AG10803 (cell line): ENCODE measurements around the gene ZFHX3.
A peak's percentile ranks its signal among the peaks of the same experiment; 100 is the strongest.

ENCODE experiments used
- DNase-seq: peaks from one replicate; pipeline ENCODE4 v3.0.0; 2010; ENCODE audit warnings: low read depth
- H3K4me3 ChIP-seq: 2 replicates; pipeline ENCODE4 v1.5.1; 2011; ENCODE audit warnings: mild to moderate bottlenecking, low read length, control low read depth
- TF ChIP-seq, protein P1 (sequence below): conservative IDR thresholded peaks from 2 replicates; pipeline ENCODE4 v1.5.1; 2011; ENCODE audit warnings: mild to moderate bottlenecking, low read length, control low read depth, inconsistent platforms

ZFHX3 gene

DNA sequence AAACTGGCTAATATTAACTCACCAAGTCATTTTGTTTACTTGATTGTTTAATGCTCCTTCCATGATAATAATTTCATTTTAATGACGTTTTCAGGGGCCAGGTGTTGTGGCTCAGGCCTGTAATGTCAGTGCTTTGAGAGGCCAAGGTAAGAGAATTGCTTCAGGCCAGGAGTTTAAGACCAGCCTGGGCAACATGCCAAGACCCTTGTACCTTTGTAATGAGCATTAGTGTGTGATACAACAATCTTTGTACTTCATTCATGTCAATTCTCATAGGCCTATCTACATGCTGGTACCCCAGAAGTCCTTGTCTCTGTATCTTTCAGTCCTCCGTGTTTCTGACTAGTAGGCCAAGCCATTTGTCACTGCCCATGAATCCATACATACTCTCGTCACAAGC, 296.9 kb downstream of the ZFHX3 start:
- H3K4me3 ChIP-seq = no peak overlapping the region
- no peak for DNase-seq
- TF ChIP-seq, protein P1, sequence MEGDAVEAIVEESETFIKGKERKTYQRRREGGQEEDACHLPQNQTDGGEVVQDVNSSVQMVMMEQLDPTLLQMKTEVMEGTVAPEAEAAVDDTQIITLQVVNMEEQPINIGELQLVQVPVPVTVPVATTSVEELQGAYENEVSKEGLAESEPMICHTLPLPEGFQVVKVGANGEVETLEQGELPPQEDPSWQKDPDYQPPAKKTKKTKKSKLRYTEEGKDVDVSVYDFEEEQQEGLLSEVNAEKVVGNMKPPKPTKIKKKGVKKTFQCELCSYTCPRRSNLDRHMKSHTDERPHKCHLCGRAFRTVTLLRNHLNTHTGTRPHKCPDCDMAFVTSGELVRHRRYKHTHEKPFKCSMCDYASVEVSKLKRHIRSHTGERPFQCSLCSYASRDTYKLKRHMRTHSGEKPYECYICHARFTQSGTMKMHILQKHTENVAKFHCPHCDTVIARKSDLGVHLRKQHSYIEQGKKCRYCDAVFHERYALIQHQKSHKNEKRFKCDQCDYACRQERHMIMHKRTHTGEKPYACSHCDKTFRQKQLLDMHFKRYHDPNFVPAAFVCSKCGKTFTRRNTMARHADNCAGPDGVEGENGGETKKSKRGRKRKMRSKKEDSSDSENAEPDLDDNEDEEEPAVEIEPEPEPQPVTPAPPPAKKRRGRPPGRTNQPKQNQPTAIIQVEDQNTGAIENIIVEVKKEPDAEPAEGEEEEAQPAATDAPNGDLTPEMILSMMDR = no peak

DNA sequence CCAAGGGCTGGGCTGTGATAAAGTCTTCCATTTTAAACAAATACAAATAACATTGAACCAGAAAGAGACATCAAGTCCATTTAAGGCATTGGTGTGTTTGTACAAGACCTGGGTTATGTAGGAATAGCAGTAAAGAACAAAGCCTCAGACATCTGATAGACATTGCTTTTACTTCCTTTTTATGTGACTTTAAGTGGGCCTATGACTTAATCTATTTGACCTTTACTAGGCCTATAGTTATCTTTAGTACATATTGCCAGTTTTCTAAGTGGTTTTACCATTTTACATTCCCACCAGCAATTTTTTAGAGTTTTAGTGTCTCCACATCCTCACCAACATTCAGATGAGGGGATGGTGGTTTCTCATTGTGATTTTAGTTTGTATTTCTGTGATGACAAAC, 298.8 kb downstream of the ZFHX3 start:
- no peak for DNase-seq
- no peak overlapping the region for H3K4me3 ChIP-seq
- TF ChIP-seq, protein P1 = no peak

DNA sequence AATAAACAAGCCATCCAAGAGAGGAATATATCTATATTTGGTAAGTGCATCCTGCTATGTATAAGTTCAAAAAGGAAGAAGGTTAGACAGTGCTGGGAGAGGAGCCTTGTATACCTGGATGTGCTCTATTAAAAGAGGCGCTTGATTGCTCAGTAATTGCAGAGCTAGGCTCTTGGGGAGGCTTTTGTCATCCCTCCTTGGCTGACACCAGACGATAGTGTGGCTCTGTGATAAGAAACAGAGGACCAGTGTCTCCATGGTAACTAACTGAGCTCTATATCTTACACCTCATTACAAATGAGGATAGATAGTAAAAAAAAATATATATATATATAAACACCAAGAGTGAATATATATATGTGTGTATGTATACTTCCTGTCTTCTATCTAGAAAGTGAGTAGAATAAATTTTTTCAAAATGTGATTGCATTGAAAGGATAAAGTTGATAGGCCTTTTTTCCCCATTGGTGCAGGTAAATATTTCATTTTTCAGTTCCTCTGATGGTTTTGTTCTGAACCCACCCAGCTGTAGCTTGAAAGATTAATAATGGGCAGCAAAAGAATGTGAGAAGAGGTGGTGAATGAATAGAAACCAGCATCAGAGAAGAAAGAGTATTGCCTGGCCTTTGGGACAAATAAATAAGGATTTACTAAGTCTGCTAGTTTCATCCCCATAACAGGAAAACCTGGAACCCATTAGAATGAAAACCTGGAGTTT, 303.7 kb downstream of the ZFHX3 start:
- no peak overlapping the region for H3K4me3 ChIP-seq
- TF ChIP-seq, protein P1 = no peak
- DNase-seq = no peak

DNA sequence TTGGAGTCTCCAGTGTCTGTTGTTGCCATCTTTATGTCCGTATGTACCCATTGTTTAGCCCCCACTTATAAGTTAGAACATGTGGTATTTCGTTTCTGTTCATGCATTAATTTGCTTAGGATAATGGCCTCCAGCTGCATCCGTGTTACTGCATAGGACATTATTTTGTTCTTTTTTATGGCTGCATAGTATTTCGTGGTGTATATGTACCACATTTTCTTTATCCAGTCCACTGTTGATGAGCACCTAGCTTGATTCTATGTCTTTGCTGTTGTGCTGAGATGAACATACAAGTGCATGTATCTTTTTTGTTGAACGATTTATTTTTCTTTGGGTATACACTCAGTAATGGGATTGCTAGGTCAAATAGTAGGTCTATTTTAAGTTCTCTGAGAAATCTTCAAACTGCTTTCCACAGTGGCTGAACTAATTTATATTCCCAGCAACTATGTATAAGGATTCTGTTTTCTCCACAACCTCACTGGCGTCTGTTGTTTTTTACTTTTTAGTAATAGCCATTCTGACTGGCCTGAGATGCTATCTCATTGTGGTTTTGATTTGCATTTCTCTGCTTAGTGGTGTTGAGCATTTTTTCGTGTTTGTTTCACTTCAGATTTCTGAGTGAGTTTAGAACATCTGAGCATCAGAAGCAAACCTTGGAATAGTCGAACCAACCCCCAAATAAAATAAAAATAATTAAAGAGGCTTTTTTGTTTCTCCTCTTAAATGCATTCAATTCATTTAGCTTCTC, 304.7 kb downstream of the ZFHX3 start:
- DNase-seq = peak; percentile 15
- no peak overlapping the region for H3K4me3 ChIP-seq
- TF ChIP-seq, protein P1 = no peak

DNA sequence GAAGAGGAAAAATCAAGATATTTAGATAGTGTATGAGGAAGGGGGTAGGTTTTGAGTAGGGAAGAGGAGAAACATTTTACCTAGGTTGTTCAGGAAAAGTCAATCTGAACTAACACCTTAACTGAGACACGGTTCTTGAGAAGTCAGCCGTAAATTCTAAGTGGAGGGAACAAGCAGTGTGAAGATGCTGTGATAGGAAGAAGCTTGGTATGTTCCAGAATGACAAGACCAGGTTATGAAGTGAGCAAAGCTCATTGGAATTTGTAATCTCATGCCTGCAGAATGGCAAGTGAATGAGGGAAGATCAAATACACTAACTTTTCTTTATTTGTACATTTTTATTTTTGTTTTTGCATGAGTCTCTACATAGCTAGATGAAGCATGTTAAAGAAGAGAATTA, 307.6 kb downstream of the ZFHX3 start:
- TF ChIP-seq, protein P1 = no peak
- no peak overlapping the region for H3K4me3 ChIP-seq

DNA sequence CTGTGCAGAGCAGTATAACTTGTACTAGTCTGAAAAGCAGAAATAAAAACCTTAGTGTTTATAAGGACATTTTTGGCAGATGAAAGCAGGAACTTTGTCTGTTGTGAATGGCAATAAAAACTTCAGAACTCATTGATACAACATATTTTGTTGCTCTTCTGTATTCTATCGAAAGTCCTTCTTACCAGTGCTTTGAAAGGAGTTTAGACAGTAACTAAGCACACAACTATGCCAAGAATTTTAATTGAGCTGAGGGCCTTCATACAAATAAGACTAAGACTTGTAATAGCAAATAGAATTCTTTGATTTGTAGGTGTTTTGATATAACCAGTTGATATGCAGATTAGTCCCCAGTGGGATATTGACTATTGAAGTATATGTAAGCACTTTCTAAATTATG, 308.4 kb downstream of the ZFHX3 start:
- TF ChIP-seq, protein P1 = no peak
- H3K4me3 ChIP-seq = no peak overlapping the region
- DNase-seq = peak; percentile 74

More for the DNA sequence above, 307.6 kb downstream of the ZFHX3 start:
- peak; percentile 13 for DNase-seq

DNA sequence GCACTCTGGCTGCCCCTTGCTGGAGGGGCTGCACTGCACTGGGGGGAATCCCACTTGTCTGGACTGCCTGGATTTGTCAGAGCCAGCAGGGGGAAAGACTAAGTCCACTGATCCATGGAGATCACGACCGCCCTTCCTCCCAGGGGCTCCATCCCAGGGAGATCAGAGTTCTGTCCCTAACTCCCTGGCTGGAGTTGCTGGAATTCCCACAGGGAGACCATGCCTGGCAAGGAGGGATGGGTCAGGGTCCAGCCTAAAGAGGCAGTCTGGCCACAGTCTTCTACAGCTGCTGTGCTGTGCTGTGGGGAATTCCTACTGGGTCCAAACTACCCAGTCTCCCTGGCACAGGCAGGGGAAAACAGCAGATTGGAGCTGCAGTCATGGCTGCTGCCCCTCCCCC, 311.9 kb downstream of the ZFHX3 start:
- H3K4me3 ChIP-seq = no peak overlapping the region
- TF ChIP-seq, protein P1 = no peak
- no peak for DNase-seq
